HG02678 (cell line): Measurements from ENCODE around the gene ZFP57.

ENCODE experiments used
- ATAC-seq: cut with Tn5 transposase; IDR thresholded peaks from one replicate; pipeline ENCODE4 v1.9.1; 2021; ENCODE audit warnings: mild to moderate bottlenecking, moderate library complexity; ENCODE audit not compliant: unreplicated experiment

ZFP57 gene

GRCh38 chr6:29680904-29681303, at the start of gene ZFP57:
Gene ZFP57, minus strand, starts transcription at chr6:29681152. Its CDS starts 4,149 bp downstream, at chr6:29677003.
- no peak for ATAC-seq

GRCh38 chr6:29730575-29731126, 49.7 kb upstream of the ZFP57 start:
- ATAC-seq = no peak

- no peak for ATAC-seq
Measured at GRCh38 chr6:29729774-29730328, 48.9 kb upstream of the ZFP57 start.

DNA sequence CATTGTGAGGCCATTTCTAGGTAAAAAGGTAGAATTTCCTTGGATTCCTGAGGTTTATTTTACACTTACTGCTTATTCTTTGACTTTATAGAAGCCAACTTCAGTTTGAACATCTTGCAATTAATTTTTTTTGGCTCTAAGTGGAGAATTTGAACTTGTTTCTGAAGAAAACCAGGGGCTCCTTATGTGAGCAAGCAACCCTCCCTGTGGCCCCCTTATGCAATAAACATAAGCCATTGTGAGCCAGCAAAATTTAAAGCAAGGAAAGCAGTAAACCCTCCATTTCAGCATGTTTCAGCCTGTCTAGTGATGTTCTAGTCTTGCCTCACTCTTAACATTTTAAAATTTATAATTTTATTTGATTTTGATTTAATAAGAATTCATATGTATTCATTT, 47.9 kb upstream of the ZFP57 start:
- ATAC-seq = no peak

GRCh38 chr6:29728173-29728874, 47.4 kb upstream of the ZFP57 start:
- no peak for ATAC-seq

- no peak for ATAC-seq
Measured at GRCh38 chr6:29727637-29728036, 46.7 kb upstream of the ZFP57 start.

- no peak for ATAC-seq
Measured at GRCh38 chr6:29726571-29727194, 45.7 kb upstream of the ZFP57 start.

DNA sequence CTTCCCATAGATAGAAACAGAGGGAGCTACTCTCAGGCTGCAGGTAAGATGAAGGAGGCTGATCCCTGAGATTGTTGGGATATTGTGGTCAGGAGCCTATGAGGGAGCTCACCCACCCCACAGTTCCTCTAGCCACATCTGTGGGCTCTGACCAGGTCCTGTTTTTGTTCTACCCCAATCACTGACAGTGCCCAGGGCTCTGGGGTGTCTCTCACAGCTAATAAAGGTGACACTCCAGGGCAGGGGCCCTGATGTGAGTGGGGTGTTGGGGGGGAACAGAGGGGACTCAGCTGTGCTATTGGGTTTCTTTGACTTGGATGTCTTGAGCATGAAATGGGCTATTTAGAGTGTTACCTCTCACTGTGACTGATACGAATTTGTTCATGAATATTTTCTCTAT, 45.0 kb upstream of the ZFP57 start:
- ATAC-seq = no peak

GRCh38 chr6:29724937-29725869, 44.3 kb upstream of the ZFP57 start:
- ATAC-seq = no peak

GRCh38 chr6:29723666-29724588, 43.0 kb upstream of the ZFP57 start:
- ATAC-seq = peak; percentile 35

- ATAC-seq = peak; percentile 89
Measured at GRCh38 chr6:29723262-29723665, 42.3 kb upstream of the ZFP57 start, which contains the start of gene HLA-F. Gene HLA-F, plus strand, starts transcription at chr6:29723434. Its CDS starts 30 bp downstream, at chr6:29723464.

- no peak for ATAC-seq
Measured at GRCh38 chr6:29720863-29721262, 39.9 kb upstream of the ZFP57 start.

DNA sequence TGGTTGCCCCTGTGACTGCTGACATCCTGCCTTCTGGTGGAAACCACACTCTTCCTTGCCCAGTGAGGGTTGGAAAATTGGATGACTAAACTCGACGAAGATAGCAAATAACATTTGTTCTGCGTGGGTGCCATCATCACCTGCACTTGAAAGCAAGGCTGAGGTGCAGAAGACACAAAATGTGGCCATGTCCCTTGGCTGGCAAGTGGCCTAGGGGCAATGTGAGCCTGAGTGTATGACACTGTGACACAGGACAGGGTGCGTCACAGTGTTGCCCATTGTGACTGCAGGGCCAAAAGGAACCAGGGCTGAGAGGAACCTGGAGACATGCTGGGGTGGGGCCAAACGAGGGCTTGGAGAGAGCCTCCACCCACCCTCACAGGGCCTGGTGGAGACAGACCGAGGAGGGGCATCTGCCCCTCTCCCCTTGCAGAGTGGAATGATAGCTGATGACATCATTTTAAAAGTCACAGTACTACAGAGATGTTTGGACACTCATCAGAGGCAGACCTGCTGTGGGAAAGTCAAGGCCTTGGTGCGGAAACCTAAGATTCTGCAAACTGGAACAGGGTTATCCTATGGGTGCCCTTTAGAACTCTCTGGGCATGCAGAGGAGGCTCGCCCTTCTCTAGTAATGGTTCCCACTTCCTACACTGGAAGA, 29.5 kb upstream of the ZFP57 start:
- no peak for ATAC-seq

- no peak for ATAC-seq
Measured at GRCh38 chr6:29709188-29709587, 28.2 kb upstream of the ZFP57 start.

- no peak for ATAC-seq
Measured at GRCh38 chr6:29708432-29709179, 27.7 kb upstream of the ZFP57 start.

GRCh38 chr6:29705389-29706231, 24.7 kb upstream of the ZFP57 start:
- ATAC-seq = no peak

GRCh38 chr6:29702519-29703103, 21.7 kb upstream of the ZFP57 start:
- no peak for ATAC-seq
